GM21360 (cell line): ENCODE measurements around the gene GRIN2A.

Experiments used
- ATAC-seq: cut with Tn5 transposase; IDR thresholded peaks from one replicate; pipeline ENCODE4 v1.9.1; 2021; ENCODE audit warnings: mild to moderate bottlenecking, moderate library complexity; ENCODE audit not compliant: unreplicated experiment

Gene GRIN2A

GRCh38 chr16:9971907-9972306 lies 210.3 kb downstream of the GRIN2A start:
- ATAC-seq: no peak

- ATAC-seq: no peak
These were observed 211.4 kb downstream of the GRIN2A start for GRCh38 chr16:9970796-9971195.

DNA sequence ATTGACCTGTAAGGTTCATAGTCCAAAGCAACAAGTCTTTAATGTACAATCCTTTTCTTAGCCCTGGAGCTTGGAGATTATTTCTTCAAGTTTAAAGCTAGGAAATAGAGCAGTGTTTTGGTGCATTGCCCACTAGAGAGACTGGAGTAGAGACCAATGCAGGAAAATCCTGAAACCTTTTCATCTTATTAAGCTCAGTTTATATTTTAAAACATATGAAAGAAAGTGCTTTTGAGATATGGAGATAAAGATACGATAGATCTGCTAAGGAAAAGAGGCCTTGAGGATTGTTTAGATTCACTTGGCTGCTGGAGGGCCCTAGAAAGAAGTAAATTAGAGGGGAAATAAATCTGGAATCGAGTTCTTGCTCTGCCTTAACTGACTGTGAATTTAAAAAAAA lies 212.0 kb downstream of the GRIN2A start:
- no peak for ATAC-seq

GRCh38 chr16:9969580-9969979 lies 212.6 kb downstream of the GRIN2A start:
- ATAC-seq: no peak

GRCh38 chr16:9966569-9967157 lies 215.6 kb downstream of the GRIN2A start:
- peak; percentile 92 for ATAC-seq

- no peak for ATAC-seq
These were observed 217.1 kb downstream of the GRIN2A start for GRCh38 chr16:9965079-9965478.

DNA sequence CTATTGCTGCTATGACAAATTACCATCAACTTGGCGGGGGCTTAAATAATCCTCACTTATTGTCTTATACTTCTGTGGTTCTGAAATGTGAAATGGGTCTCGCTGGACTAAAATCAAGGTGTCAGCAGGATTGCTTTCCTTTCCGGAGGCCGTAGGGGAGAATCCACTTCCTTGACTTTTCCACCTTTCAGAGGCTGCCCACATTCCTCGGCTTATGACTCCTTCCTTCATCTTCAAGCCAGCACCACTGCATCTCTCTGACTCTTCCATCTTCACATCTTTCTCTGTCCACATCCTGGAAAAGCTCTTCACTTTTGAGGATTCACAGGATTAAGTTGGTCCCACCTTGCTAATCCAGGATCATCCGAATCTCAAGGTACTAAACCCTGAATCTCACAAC lies 217.8 kb downstream of the GRIN2A start:
- ATAC-seq: no peak

- no peak for ATAC-seq
These were observed 224.8 kb downstream of the GRIN2A start for GRCh38 chr16:9957433-9957832.

DNA sequence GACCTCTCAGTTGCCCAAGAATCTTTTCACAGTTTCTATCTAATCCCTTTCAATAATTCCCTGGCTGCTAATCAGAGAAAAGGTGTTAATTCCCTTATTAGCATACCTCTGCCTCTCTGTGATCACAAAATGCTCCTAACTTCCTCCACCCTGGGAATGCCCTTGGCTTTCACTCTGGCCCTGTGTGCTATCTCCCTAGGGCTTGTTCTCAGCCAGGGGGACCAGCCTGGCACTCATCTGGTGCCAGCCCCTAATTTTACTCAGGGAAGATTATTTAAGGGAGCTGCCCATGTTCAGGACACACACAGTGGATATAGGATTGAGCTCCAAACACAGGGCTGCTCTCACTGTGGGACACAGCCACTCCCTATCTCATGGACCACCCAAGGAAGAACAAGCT lies 225.2 kb downstream of the GRIN2A start:
- ATAC-seq: no peak

DNA sequence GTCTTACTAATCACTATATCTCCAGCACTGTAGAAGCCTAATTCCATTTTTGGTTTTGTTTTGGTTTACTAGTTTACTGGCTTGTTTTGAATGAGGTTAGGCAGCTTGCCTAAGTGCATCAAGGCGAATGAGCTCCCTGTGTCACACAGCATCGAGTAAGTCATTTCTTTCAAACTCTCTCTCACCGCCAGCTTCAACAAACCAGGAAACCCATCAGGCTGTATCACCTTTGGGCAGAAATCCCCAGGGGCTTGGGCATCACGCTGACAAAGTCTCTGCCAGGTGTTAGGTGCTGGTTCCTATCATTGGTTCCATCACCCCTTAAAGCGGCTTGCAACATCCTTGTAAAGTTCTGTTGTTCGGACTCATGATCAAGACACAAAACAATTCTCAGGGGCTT lies 226.6 kb downstream of the GRIN2A start:
- no peak for ATAC-seq

- no peak for ATAC-seq
These were observed 228.2 kb downstream of the GRIN2A start for GRCh38 chr16:9953908-9954570.

DNA sequence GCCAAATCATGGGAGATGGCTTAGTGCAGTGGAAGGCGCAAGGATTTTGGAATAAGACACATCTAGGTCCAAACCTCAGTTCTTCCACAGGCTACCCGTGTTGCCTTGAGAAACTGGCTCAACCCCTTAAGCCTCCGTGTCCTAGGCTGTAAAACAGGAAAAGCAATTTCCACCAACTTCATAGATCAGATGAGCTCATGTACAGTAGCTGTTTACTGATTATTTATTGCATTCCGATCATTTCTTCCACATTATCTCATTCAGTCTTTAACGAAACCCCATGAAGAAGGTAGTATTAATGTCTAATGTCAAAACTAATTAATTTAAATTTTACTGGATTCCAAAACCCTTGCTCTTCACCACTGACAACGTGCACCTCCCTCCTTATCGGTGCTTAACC lies 231.6 kb downstream of the GRIN2A start:
- no peak for ATAC-seq

DNA sequence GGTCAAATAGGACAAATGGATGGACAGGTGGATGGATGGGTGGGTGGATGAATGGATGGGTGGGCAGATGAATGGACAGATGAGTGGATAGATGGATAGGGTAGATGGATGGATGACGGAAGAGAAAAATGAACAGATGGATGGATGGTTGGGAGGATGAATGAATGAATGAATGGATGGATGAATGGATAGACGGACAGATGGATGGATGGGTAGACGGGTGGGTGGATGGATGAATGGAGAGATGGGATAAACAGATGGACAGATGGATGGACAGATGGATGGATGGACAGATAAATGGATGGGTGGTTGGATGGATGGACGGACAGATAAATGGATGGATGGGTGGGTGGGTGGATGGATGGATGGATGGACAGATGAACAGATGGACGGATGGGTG lies 232.8 kb downstream of the GRIN2A start:
- no peak for ATAC-seq

GRCh38 chr16:9948933-9949332 lies 233.3 kb downstream of the GRIN2A start:
- ATAC-seq: no peak

DNA sequence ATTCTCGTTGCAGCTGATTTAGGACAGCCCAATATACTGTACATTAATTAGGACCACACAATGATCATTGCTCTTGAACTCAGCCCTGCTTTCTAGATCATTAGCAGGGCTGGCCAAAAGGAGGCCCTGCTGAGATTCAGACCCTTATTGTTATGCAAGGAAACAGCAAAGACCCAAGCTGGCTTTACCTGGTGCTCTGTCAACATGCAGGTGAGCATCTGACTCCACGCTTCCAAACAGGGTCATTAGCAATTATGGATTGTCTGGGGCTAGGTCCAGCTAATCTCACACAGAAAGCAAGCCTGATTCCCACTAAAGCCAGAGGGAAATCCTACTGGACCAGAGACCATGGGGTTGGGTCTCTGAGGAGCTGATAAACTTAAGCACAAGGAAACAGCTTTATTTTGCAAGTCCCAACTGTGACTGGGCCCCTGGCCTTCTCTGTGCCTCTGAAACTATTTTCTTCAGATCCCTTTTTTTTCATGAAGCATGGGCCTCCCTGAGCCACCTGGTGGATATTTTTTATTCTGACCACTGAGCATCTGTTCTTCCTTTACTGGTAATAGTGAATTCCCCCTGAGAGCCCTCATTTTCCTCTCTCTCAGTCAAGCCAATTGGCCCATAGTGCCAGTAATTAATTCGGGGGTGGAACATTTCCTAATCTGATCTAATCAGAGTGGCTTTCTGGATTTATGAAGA lies 236.1 kb downstream of the GRIN2A start:
- ATAC-seq: no peak

DNA sequence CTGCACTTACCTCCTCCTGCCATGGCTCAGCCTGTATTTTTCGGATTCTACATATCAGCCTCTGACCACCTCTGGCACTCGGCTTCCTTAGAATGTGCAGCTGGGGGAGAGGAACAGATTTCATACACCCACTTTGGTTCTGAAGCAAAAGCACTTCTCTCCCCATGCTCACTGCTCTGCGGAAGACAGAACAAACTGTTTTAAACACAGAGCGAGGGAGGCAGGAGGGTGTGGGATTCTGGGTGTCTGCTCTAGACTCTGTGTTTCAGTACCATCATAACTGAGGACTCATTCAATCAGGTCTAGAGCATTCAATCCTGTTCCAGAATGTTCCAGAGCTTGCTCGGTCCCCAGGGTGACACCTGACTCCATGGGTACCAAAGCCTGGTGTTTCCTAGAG lies 239.1 kb downstream of the GRIN2A start:
- no peak for ATAC-seq

DNA sequence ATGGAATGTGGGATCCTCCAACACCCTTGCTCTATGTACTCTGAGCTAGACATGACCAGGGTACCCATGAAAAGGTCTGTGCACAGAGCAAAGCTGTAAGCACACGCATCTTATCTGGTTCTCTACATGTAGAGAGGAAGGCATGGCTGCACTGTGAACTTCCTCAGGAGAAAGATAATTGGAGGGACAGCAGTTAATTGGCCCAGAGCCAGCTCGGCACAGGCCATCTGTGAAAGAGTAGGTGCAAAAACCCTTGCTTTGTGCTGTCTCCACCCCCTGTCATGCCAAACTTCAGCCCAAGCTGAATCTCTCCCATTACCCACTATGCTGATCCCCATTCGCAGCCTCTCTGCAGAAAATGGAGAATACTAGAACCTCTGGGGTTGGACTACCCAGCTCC lies 241.0 kb downstream of the GRIN2A start:
- ATAC-seq: no peak

GRCh38 chr16:9934723-9935508 lies 247.3 kb downstream of the GRIN2A start:
- ATAC-seq: no peak

GRCh38 chr16:9932919-9933653 lies 249.1 kb downstream of the GRIN2A start:
- ATAC-seq: no peak

DNA sequence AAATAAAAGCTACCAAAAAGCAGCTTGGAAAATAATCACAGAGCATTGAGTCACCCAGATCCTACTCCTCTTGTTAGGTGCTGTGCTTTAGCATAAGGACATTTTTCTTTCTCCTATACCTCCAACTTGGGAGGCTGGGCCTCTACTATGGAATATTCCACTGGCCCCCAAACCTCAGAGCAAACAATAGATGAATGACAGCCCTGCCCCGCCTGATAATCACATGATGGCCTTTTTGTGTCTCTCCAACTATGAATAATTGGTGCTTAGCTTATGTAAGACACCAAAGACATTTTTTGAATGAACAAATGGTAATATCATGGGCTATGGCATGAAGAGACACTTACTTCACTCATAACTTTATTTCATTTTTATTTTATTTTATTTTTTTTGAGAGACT lies 250.2 kb downstream of the GRIN2A start:
- ATAC-seq: no peak

DNA sequence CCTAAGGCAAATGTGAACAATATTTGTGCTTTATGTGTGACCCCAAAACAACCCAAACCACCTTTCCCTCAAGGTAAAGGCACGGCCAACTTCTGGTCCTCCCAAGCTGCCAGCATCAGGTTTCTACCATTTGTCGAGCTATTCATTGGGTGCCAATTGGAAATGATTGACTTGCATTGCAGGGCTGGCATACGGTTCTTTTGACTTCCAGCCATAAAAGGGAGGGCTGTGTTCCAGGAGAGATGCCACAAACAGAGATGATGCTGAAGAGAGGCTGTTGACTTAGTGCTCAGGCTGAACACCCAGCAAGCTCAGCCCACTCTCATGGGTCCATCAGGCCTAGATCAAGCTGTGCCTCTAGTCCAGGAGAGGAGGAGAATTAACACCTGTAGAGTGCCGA lies 252.4 kb downstream of the GRIN2A start:
- ATAC-seq: no peak
